Stomach (tissue), 4 donors: ENCODE measurements around the gene ARPC1B.

Experiments
- EP300 ChIP-seq: sonication (generic); formaldehyde crosslinking; IDR thresholded peaks from one replicate; pipeline ENCODE4 v1.6.1; 2017; ENCODE audit warnings: antibody characterized with exemption
- POLR2A ChIP-seq, 4 donors: fragments of 450-650 bp; IDR thresholded peaks; one replicate each; pipeline ENCODE4 v1.6.1; 2016; ENCODE audit warnings: antibody characterized with exemption in 4 of 4, control low read depth in 2 of 4, mild to moderate bottlenecking in 1 of 4, moderate library complexity in 1 of 4
- POLR2AphosphoS5 ChIP-seq, 3 donors: sonication (generic); formaldehyde crosslinking; IDR thresholded peaks; one replicate each; pipeline ENCODE4 v1.6.1; 2016; ENCODE audit warnings: antibody characterized with exemption in 3 of 3
- TF ChIP-seq, protein P1 (sequence below), 7 experiments: fragments of 450-650 bp in 4 of 7; fragments of 200-600 bp in 3 of 7; sonication (generic) in 3 of 7; IDR thresholded peaks; one replicate each; pipeline ENCODE4 v1.5.1; 2016 to 2019; ENCODE audit warnings: antibody characterized with exemption in 7 of 7, control low read depth in 2 of 7, mild to moderate bottlenecking in 1 of 7

- TF ChIP-seq, protein P1, sequence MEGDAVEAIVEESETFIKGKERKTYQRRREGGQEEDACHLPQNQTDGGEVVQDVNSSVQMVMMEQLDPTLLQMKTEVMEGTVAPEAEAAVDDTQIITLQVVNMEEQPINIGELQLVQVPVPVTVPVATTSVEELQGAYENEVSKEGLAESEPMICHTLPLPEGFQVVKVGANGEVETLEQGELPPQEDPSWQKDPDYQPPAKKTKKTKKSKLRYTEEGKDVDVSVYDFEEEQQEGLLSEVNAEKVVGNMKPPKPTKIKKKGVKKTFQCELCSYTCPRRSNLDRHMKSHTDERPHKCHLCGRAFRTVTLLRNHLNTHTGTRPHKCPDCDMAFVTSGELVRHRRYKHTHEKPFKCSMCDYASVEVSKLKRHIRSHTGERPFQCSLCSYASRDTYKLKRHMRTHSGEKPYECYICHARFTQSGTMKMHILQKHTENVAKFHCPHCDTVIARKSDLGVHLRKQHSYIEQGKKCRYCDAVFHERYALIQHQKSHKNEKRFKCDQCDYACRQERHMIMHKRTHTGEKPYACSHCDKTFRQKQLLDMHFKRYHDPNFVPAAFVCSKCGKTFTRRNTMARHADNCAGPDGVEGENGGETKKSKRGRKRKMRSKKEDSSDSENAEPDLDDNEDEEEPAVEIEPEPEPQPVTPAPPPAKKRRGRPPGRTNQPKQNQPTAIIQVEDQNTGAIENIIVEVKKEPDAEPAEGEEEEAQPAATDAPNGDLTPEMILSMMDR (IDR thresholded peaks at IDR 0.05) = no peak
- TF ChIP-seq POLR2A (IDR thresholded peaks at IDR 0.05) = no peak
- no peak for TF ChIP-seq POLR2AphosphoS5 (IDR thresholded peaks at IDR 0.05)
- TF ChIP-seq EP300 = no peak
Measured at GRCh38 chr7:99363286-99363685, 11.2 kb upstream of the ARPC1B start.
